SK-N-DZ (cell line): ENCODE data around the gene RASGEF1B.

Source experiments
- DNase-seq: peaks from one replicate; pipeline ENCODE4 v3.0.0-alpha.2; 2015; ENCODE audit warnings: low spot score

RASGEF1B gene

DNA sequence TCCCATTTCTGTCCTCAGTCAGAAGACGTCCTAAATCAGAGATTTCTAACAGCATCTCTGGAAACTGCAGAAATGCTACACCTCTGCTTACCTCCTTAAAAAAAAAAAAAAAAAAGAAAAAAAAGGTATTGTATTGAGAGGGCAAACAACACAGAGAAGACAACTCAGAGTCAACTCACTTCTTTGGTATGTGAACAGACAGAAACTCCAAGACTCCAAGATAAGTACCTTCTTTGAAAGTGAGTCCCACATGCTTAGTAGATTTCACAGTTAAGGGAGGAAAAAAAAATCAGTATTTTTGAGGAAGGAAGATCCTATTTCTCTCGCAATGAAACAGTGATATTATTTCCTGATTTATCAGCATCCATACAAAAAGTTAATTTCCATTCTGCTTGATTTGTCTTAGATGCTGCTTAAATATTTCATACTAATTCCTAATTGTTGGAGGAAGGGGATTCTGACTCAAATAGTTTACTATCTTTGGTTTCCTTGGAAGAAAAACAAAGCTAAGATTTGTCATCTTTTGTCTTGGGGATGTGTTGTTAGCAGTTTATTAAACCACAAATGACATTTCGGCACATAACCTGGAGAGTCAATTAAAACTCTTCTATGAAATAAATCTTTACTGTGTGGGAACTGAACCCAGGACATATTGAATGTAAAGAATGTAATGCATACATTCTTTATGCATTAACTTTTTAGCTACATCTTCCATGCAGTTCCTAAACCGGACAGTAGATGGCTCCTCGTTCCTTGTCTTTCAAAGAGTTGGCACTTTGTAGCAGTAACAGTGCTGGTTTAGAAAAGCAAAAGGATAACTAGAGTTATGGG, 4.7 kb downstream of the RASGEF1B start:
- DNase-seq: peak; percentile 56

DNA sequence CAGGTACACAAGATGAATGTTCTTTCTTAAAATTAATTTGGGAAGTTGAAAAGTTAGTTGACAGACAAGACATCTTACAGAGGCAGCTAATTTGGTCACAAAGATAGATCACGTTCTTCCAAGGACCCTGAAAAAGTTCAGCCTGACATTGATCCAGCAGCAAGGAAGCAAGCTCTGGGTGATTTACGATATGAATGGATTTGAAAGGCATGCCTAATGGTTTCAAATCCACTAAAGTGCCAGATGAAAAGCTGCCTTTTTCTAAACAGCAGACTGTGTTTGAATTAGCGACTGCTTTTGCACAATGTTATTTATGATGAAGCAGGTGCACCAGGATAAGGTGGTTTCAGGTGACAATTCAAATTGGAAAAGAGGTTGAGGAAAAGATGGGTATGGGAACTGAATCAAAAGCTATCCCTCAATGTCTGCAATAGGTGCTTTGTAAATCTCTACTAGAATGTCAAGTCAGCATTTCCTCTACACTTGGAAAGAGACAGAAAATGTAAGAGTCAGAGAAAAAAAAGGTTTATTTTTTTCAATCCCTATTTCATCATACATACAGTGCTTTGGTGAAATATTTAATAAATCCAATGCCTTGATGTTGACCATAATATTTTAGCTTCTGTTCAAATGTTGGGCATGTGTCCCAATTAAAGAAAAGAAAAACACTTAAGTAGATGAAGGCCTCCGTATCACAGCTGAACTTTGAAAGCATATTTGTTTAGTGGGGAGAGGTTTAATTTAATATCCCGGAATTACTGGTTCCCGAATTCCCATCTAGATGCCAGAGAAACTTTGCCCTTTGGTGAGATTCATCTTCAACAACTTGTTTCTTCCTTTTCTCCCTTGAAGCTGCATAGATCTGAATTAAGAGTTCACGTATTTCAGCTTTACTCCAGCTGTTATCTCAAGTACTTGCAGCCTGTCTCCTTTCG, 6.0 kb downstream of the RASGEF1B start:
- DNase-seq: no peak

DNA sequence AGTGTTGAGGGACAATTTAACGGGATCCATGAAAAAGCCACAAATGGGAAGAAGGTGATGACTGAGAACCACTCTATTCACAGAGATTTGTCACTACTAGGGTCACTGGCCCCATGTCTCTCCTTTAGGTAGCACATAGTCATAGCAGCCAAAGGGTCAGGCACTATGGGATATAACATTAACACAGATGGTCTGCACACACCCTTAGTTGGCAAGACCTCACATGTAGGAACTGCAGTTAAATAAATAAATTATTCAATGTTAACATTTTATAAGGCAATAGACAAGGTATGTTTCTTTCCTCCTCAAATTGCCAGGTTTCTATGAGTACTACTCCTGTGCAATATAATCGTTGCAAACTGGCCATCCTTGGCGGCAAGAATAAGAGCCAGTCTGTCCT, 10.9 kb downstream of the RASGEF1B start:
- DNase-seq: no peak

DNA sequence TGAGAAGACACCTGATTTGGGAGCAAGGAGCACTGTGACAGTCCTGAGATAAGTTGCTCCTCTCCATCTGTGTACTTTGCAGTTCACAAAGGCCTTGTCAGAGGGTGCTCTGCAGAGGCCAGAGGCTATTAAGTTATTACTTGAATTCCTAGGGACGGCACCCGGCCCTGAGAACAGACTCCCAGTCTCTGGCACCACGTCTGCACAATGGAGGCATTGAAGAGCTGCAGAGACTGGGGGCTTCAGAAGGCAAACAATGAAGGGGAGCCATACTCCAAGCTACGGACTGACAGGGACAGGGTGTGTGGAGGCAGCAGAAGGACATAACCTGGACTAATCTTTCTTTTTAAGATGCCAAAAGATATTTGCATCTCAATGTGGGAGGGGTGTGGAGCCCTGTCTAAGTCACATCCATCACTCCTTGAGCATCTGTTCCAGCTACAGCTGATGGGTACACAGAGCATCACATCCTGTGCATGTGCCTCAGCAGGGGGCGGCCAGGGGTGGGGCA, 11.5 kb downstream of the RASGEF1B start:
- DNase-seq: no peak

DNA sequence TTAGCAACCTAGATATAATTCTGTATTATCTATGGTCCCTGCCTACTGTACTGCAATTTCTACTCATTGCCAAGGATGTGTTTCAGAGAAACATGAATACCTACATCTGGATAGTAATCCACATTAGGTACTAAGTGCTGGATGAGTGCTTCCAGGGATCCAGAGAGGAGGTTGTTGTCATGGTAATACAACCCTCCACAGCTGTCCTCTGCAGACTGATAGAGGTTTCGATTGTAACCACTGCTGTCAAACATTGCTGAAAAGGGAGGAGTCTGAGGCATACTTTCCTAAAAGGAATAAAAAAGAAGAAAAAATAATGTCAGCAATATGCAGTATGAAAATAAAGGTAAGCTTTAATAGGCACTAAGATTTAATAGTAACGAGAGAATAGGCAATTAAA, 12.5 kb downstream of the RASGEF1B start:
- DNase-seq: no peak

DNA sequence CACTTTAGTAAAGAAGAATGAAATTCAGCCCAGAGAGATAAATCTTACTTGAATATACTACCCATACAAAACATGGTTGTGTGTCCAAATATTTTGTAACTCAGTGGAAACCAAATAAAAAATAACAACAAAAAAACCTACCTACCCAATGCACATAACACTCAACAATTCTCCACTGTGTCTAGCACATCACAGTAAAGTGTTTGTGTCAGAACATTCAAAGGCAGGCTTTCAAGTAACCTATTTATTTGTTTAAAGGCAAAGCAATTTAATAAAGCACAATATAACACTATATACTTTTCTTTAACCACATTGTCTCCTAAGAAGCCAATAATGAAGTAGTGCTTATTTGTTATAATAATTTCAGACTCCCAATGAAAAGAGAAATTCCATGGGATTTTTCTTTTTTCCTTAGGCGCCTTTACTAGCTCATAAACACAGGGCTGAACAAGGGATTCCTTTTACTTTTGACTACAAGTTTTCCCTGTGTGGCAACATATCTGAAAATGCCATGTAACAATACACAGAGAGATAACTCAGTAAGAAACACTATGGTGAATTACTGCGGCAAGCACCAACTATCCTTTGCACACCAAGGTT, 13.7 kb downstream of the RASGEF1B start:
- no peak for DNase-seq

DNA sequence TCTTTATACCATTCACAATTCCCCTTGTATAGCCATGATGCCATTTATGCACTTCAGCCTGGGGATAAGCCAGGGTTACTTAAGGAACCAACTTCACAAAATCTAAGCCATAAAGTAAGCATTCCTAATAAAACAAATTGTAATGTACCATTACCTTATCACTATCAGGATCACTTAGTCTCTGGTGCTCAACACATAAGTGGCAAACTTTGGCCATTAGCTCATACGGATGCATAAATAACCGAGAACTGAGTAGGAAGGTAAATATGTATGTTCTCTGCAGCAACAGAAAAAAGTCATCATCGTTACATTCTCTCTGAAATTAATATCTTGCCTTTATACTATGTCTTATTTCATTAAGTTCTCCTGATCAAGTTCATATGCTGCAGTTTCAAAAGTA, 14.4 kb downstream of the RASGEF1B start:
- DNase-seq: no peak

DNA sequence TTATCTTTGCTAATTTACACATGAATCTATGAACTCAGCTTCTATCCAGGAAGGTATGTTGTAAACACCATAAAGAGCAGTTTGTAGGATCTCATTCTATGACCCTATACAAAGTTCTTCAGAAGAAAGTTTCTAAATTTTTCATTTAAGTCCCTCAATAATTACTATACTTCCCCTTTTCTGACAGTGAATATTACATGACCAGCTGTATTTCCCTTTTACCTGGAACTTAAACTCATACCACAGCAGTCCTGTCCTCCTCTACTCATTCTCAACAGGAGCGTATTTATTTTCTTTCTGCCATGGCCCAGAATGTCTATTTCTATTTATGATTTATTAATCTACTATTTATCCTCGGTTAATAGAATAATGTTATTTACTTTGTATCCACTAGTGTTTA, 15.8 kb downstream of the RASGEF1B start:
- DNase-seq: no peak

DNA sequence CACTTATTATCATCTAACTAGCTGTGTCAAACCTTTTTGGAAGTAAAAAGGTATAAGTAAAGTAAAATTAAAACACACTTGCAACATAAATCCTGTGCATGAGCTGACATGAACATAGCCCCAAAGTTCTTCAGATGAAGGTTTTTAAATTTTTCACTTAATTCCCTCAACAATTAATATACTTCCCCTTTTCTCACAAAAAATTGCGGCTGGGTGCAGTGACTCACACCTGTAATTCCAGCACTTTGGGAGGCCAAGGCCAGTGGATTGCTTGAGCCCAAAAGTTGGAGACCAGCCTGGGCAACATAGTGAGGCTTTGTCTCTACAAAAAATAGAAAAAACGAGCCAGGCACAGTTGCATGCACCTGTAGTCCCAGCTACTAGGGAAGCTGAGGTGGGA, 16.8 kb downstream of the RASGEF1B start:
- DNase-seq: no peak

DNA sequence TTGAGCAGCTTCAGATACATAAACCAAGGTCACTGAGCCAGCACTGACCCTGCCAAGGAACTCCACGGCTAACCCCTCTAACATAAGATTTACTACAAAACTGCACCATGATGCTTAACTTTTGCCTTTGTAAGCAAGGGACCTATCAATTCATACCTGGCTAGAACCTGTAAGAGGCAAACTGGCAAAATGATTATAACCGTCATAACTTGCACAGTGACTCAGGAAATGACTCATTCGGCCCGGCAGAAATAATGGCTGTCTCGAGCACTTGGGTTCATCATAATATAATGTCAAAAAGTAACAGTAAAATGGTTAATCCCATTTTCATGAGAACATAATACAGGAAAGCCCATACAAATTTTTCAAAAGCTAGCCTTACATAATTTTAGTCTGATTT, 17.2 kb downstream of the RASGEF1B start:
- no peak for DNase-seq

DNA sequence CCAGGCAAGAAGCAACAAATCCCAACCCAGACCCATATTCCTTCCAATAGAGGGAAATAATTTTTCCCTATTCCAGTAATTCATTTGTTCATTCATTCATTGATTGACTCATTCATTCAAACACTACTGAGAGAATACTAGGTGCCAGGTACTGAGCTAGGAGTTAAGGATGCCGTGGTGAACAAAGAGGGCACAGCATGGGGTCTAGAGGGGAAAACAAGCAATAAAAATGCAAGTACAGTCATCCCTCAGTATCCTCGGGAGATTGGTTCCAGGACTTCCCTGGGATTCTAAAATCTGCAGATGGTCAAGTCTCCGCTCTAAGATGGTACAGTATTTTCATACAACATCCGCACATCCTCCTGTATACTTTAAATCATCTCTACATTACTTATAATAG, 18.7 kb downstream of the RASGEF1B start:
- DNase-seq: no peak

DNA sequence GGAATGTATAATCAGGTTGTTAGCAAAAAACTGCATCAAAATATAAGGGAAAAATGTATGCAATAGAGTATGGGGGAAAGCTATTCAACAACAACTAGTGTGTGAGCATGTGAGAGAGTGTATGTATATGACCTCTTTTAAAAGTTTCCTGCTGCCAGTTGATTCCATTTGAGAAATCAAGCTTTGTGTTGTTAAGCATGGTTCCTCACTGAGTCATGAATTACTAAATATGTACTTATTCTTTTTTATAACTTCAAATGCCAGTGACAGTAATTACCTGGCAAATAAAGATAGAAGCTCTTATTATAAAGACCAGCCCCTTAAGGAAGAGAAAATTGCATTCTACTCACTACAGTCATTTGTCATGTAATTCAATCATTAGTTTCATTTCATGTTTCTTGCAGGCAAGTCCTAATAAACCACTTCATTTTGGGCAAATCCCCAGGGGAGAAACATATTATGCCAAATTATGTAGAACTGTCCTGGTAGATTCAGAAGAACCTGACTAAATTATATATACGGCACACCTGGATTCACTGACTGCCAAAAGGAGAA, 19.2 kb downstream of the RASGEF1B start:
- no peak for DNase-seq

DNA sequence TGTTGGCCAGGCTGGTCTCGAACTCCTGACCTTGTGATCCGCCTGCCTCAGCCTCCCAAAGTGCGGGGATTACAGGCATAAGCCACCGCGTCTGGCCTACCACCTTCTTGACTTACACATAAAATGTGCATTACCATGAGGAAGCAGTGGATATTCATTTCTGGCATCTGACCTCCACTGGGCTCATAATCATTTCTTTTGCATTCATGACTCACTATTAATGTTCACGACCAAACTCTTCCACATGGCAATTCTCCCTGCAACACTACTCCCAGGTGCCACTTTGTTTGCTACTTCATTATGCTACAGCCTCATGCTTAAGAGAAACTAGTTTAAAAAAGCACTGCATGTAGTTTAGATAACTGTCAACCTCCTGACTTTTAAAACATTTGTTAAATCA, 22.7 kb downstream of the RASGEF1B start:
- DNase-seq: no peak

DNA sequence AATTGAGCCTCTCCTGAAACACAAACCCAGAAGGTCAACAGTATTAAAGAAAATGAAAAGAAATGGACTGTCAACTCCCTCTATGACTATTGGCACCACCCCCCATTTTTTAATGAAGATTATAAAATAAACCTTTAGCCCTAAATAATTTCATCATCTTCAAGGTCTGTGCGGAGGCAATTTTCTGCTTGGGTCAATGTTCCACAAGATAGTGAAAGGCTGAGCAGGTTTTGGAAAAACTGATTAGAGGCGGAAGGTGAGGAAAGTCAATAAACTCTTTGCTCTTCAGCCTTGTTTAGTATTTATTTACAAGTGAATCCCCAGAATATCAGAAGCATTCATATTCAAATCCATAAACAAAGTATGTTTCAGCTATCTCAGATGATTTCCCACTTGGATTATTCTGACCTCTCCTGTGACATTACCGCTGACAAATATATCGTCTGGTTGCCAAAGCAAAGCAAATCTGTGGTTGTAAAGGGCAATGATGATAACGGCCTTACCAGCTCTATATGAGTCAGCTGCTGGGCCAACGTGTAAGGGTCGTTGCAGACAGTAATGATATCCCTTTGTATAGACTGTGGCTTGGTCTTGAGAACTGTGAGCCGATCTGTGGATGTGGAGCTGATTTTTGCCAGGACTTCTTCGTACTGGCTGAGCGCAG, 24.0 kb downstream of the RASGEF1B start:
- DNase-seq: no peak

DNA sequence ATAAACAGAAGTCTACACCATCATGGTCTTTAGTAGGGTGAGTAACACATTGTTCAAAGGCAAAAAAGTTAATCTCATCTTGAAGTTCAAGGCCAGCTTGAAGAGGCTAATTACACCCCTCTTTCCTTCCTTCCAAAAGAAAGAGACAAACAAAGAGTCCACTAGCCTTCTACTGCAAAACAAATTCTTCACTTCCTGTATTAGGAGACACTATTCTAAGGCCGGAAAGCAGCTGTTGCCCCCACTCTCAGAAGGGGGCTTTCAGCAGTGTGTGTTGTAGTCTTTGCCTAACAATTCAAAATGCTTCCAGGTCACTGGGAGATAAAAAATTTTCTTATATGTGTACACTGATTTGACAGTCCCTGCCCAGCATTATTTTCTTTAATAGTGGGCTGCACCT, 25.1 kb downstream of the RASGEF1B start:
- DNase-seq: no peak

DNA sequence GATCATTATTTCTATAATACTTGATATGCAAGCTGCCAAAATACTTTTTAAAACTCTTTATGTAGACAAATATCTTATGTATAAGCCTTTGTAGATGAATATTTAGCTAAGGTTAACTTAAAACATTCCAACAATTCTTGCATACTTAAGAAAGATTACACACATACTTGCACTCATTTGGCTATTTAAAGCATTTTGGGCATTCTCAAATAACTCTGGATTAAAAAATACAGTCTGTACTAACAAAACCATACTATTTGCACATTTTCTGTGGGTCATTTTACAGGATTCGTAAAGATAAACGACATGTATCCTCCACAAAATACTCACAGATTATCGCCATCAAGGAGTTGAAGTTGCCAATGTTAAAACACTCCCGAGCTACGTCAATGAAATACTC, 26.5 kb downstream of the RASGEF1B start:
- no peak for DNase-seq

DNA sequence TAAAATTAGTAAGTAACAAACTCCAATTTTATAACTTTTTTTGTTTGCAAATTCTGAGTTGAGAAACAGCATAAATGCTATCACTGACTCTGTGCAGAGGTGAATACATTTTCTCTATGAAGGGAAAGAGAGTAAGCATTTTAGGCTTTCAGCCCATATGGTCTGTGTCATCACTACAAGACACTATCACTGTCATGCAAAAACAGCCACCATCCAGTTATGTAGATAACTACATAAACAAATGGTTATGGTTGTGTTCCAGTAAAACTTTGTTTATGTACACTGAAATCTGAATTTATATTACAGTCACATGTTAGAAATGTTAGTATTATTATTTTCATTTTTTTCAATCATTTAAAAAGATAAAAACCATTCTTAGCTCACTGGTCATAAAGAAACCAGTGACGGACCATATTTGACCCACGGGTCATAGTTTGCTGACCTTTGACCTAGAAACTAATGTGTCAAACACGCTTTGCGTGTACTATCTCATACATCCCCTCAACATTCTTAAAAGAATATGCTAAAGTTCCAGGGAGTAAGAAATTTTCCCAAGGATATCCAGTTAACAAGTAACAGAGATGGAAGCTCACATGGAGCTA, 29.1 kb downstream of the RASGEF1B start:
- no peak for DNase-seq

DNA sequence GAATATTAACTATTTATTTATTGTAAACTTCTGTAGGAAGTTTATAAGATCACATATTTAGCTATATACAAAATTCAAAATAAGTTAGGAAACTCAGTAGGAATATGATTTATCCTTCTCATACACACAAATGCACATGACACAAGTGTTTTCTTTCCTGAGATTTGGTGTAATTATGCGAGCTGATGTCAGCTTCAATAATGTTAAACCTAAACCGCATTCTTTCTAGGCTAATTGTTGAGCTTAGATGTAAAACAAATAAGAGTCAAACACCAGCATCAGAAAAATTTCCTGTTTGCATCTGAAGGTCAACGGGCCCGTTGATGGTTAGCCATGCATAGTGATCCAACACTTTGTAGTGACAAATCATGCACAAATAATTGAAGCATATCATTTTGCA, 30.8 kb downstream of the RASGEF1B start:
- DNase-seq: no peak

DNA sequence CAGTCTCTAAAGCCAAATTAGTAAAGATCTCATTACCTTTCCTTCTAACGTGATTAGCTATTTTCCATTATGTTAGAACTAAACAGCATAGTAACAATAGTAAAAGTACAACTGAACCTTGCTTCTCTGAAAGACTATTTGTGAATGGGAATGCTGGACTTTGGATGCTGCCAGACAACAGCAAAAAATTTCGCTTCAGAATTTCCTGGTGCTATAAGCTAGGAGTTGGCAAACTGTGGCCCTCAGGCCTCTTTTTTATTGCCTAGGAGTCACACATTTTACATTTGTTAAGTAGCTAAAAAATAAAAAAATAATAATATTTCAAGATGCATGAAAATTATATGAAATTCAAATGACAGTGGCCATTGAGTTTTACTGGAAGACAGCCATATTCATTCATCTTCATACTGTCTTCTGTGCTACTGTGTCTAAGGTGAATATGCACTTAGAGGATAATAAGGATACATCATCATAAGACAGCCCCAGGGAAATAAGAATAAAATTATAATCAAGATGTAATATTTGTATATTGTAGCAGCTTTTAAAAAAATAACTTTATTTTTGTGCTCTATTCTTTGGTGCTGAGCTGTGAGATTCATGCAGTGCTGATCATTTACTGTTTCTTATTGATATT, 34.6 kb downstream of the RASGEF1B start:
- no peak for DNase-seq

DNA sequence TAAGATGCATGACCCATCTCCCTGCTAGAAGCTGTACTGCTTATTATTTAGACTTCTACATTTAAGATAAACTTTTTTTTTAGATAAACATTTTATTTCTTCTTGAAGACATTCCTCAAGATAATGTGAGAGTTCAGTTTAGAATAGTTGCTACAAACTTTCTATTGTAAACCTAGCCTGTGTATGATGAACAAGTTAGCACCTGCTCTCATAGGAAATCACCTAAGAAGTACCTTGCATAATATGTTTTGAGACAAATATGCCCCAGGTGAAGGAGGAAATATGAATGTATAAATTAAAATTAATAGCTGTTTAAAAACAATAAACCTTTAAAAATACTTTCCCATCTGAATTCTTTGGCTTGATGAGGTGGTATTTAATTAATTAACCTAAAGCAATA, 35.6 kb downstream of the RASGEF1B start:
- no peak for DNase-seq
